H1 (cell line): ENCODE results near the gene FAM83G.

Source experiments
- BRCA1 ChIP-seq: IDR thresholded peaks from 2 replicates; pipeline ENCODE4 v1.6.1; 2012; ENCODE audit warnings: low read depth, low read length, improper control_type of control experiment
- CHD1 ChIP-seq: IDR thresholded peaks from 2 replicates; pipeline ENCODE4 v1.6.1; 2012; ENCODE audit warnings: low read depth, low read length, improper control_type of control experiment
- EP300 ChIP-seq, 2 experiments: IDR thresholded peaks; 1 replicate in 1 of 2; 2 replicates in 1 of 2; pipeline ENCODE4 v1.6.1; 2011 to 2012; ENCODE audit warnings: low read depth in 2 of 2, low read length in 2 of 2, mild to moderate bottlenecking in 2 of 2, borderline replicate concordance in 1 of 2, inconsistent platforms in 1 of 2, moderate library complexity in 1 of 2
- EZH2 ChIP-seq: fragments of 200-600 bp; sonication (generic); IDR thresholded peaks from 2 replicates; pipeline ENCODE4 v1.7.1; 2012; ENCODE audit warnings: low read depth, mild to moderate bottlenecking, moderate library complexity, low read length, inconsistent platforms; ENCODE audit not compliant: severe bottlenecking
- GABPA ChIP-seq: IDR thresholded peaks from 2 replicates; pipeline ENCODE4 v1.6.1; 2011; ENCODE audit warnings: mild to moderate bottlenecking, low read length, moderate library complexity, borderline replicate concordance; ENCODE audit not compliant: insufficient read depth
- HDAC6 ChIP-seq: IDR thresholded peaks from one replicate; pipeline ENCODE4 v1.7.1; 2012; ENCODE audit warnings: low read depth, mild to moderate bottlenecking, inconsistent platforms, low read length, moderate library complexity
- POLR2A ChIP-seq, 2 experiments: IDR thresholded peaks; 1 replicate in 1 of 2; 2 replicates in 1 of 2; pipeline ENCODE4 v1.6.1; 2011; ENCODE audit warnings: low read depth in 2 of 2, low read length in 2 of 2, mild to moderate bottlenecking in 2 of 2; ENCODE audit errors: control extremely low read depth in 1 of 2
- POLR2AphosphoS5 ChIP-seq: IDR thresholded peaks from 2 replicates; pipeline ENCODE4 v1.6.1; 2011; ENCODE audit warnings: low read depth, low read length
- RAD21 ChIP-seq, 2 experiments: IDR thresholded peaks in 1 of 2; conservative IDR thresholded peaks in 1 of 2; 2 replicates each; pipeline ENCODE4 v1.6.1; 2011; ENCODE audit warnings: low read depth in 2 of 2, low read length in 2 of 2, improper control_type of control experiment in 1 of 2, inconsistent platforms in 1 of 2, mild to moderate bottlenecking in 1 of 2, moderate library complexity in 1 of 2
- SP1 ChIP-seq: IDR thresholded peaks from 2 replicates; pipeline ENCODE4 v1.6.1; 2011; ENCODE audit warnings: low read depth, low read length
- SUZ12 ChIP-seq: fragments of 200-600 bp; sonication (generic); IDR thresholded peaks from 2 replicates; pipeline ENCODE4 v1.6.1; 2012; ENCODE audit warnings: mild to moderate bottlenecking, inconsistent platforms, low read length, moderate library complexity, mixed read lengths
- TF ChIP-seq, protein P1 (sequence below), 3 experiments: IDR thresholded peaks; 1 replicate in 2 of 3; 2 replicates in 1 of 3; pipeline versions ENCODE4 v1.5.1 to v1.6.1; 2011; ENCODE audit warnings: low read length in 3 of 3, mild to moderate bottlenecking in 3 of 3, inconsistent platforms in 2 of 3, low read depth in 1 of 3, moderate library complexity in 1 of 3; ENCODE audit not compliant: insufficient read depth in 1 of 3; ENCODE audit errors: control extremely low read depth in 1 of 3
- TF ChIP-seq, protein P2 (sequence below): IDR thresholded peaks from 2 replicates; pipeline ENCODE4 v1.6.1; 2012; ENCODE audit warnings: inconsistent platforms
- TF ChIP-seq, protein P3 (sequence below): IDR thresholded peaks from 2 replicates; pipeline ENCODE4 v1.6.1; 2012; ENCODE audit warnings: low read length, inconsistent platforms

DNA sequence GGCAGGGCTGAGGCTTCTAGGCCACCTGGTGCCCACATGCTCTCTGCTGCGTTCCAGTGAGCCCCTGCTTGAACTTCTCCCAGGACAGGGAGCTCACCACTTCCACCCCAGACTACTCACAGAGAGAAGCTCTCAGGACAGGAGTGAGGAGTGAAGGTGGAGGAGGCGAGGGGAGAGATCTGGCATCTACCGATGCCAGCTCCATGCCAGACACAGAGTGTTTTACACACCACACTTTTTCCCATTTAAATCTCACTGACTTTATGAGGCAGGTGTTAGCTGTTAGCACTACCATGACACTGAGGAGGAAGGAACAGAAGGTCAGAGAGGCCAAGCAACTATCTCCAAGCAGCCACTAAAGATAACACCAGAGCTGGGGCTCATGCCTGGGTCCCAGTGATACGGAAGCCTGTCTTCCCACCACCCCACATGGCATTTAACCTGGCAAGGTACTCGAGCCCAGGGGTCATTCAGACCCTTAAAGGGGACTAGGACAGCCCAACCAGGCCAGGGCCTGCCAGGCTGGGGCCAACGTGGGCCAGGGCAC is 6.8 kb downstream of the FAM83G start:
- TF ChIP-seq, protein P1, sequence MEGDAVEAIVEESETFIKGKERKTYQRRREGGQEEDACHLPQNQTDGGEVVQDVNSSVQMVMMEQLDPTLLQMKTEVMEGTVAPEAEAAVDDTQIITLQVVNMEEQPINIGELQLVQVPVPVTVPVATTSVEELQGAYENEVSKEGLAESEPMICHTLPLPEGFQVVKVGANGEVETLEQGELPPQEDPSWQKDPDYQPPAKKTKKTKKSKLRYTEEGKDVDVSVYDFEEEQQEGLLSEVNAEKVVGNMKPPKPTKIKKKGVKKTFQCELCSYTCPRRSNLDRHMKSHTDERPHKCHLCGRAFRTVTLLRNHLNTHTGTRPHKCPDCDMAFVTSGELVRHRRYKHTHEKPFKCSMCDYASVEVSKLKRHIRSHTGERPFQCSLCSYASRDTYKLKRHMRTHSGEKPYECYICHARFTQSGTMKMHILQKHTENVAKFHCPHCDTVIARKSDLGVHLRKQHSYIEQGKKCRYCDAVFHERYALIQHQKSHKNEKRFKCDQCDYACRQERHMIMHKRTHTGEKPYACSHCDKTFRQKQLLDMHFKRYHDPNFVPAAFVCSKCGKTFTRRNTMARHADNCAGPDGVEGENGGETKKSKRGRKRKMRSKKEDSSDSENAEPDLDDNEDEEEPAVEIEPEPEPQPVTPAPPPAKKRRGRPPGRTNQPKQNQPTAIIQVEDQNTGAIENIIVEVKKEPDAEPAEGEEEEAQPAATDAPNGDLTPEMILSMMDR (IDR thresholded peaks at IDR 0.05; ENCODE audit: control extremely low read depth in 1 of 3, insufficient read depth in 1 of 3, low read depth in 1 of 3, low read length in 3 of 3) = no peak
- TF ChIP-seq CHD1 (no peak), SP1 (no peak), GABPA (no peak), POLR2AphosphoS5 (no peak), SUZ12 (no peak), BRCA1 (no peak), EP300 (IDR thresholded peaks at IDR 0.05; ENCODE audit: borderline replicate concordance in 1 of 2, low read depth in 2 of 2, low read length in 2 of 2) (no peak), POLR2A (IDR thresholded peaks at IDR 0.05; ENCODE audit: control extremely low read depth in 1 of 2, low read depth in 2 of 2, low read length in 2 of 2) (no peak), RAD21 (IDR thresholded peaks at IDR 0.05 in 1 of 2, conservative IDR thresholded peaks at IDR 0.05 in 1 of 2; ENCODE audit: low read depth in 2 of 2, low read length in 2 of 2) (no peak), EZH2 (no peak), HDAC6 (no peak)
- TF ChIP-seq, protein P2, sequence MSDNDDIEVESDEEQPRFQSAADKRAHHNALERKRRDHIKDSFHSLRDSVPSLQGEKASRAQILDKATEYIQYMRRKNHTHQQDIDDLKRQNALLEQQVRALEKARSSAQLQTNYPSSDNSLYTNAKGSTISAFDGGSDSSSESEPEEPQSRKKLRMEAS = no peak
- TF ChIP-seq, protein P3, sequence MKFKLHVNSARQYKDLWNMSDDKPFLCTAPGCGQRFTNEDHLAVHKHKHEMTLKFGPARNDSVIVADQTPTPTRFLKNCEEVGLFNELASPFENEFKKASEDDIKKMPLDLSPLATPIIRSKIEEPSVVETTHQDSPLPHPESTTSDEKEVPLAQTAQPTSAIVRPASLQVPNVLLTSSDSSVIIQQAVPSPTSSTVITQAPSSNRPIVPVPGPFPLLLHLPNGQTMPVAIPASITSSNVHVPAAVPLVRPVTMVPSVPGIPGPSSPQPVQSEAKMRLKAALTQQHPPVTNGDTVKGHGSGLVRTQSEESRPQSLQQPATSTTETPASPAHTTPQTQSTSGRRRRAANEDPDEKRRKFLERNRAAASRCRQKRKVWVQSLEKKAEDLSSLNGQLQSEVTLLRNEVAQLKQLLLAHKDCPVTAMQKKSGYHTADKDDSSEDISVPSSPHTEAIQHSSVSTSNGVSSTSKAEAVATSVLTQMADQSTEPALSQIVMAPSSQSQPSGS = no peak
